H1 (cell line): Measurements from ENCODE around the gene PNPLA3. TPM values are rescaled to one million over a fixed set of nuclear protein-coding genes. Genes with fewer than 3 reads are reported as not detected.

Experiments
- CTCF ChIA-PET: fragments of 300-600 bp; sonication (Branson Sonifier 250); formaldehyde crosslinking; loops from one replicate; lab custom pipeline; 2021; ENCODE audit not compliant: partially characterized antibody; lab: Charles Lee
- POLR2A ChIA-PET: fragments of 300-600 bp; sonication (Branson Sonifier 250); formaldehyde crosslinking; loops from one replicate; lab custom pipeline; 2021; ENCODE audit warnings: inconsistent platforms; ENCODE audit not compliant: partially characterized antibody; lab: Charles Lee
- DNase-seq, 2 experiments: peaks; one replicate each; pipeline versions ENCODE4 v3.0.0 to v3.0.0-alpha.2; 2010 to 2022; ENCODE audit warnings: low spot score in 2 of 2, low read depth in 1 of 2, mixed read lengths in 1 of 2
- FAIRE-seq: peaks from 2 replicates; lab custom pipeline; 2011; peaks lifted over from hg19 to GRCh38; lab: Jason Lieb, UNC
- H2AFZ ChIP-seq: 2 replicates; pipeline ENCODE4 v1.8.1; 2012; ENCODE audit warnings: low read length, inconsistent platforms
- H2AK5ac ChIP-seq: 2 replicates; pipeline ENCODE4 v1.6.1; 2013; ENCODE audit warnings: low read depth, low read length
- H2BK120ac ChIP-seq: replicated peaks from 2 replicates; pipeline ENCODE3; 2013; ENCODE audit warnings: low read depth, low read length, inconsistent platforms
- H2BK12ac ChIP-seq: 2 replicates; pipeline ENCODE4 v1.6.1; 2013; ENCODE audit warnings: low read depth, low read length
- H2BK15ac ChIP-seq: 2 replicates; pipeline ENCODE4 v1.6.1; 2013; ENCODE audit warnings: low read length
- H2BK20ac ChIP-seq: 2 replicates; pipeline ENCODE4 v1.6.1; 2013; ENCODE audit warnings: low read length
- H2BK5ac ChIP-seq: 2 replicates; pipeline ENCODE4 v1.6.1; 2013; ENCODE audit warnings: low read depth, low read length
- H3K14ac ChIP-seq: 2 replicates; pipeline ENCODE4 v1.6.1; 2013; ENCODE audit warnings: inconsistent platforms; ENCODE audit not compliant: insufficient read length
- H3K18ac ChIP-seq: 2 replicates; pipeline ENCODE4 v1.6.1; 2013; ENCODE audit warnings: low read length; ENCODE audit errors: extremely low read depth
- H3K23ac ChIP-seq: 2 replicates; pipeline ENCODE4 v1.6.1; 2013; ENCODE audit warnings: inconsistent platforms; ENCODE audit not compliant: insufficient read length
- H3K23me2 ChIP-seq: 2 replicates; pipeline ENCODE4 v1.6.1; 2013; ENCODE audit warnings: low read depth, low read length
- H3K27ac ChIP-seq: 2 replicates; pipeline ENCODE4 v1.6.1; 2011; ENCODE audit warnings: low read depth, low read length, inconsistent platforms
- H3K27me3 ChIP-seq, 4 experiments: replicated peaks in 1 of 4; 1 replicate in 1 of 4; 2 replicates in 3 of 4; pipeline versions ENCODE4 v1.6.1 to v1.8.1; 2011 to 2013; ENCODE audit warnings: low read length in 3 of 4, mild to moderate bottlenecking in 3 of 4, inconsistent platforms in 2 of 4, mixed read lengths in 2 of 4, moderate library complexity in 1 of 4; ENCODE audit not compliant: control insufficient read depth in 3 of 4, insufficient read depth in 3 of 4; ENCODE audit errors: extremely low read depth in 1 of 4
- H3K36me3 ChIP-seq, 4 experiments: 2 replicates each; pipeline versions ENCODE4 v1.6.1 to v1.8.1; 2011 to 2013; ENCODE audit warnings: mild to moderate bottlenecking in 4 of 4, low read length in 3 of 4, moderate library complexity in 2 of 4, control low read depth in 1 of 4, inconsistent platforms in 1 of 4; ENCODE audit not compliant: insufficient read depth in 4 of 4, control insufficient read depth in 2 of 4
- H3K4ac ChIP-seq: replicated peaks from 2 replicates; pipeline ENCODE3; 2013; ENCODE audit warnings: low read length, low read depth, mixed read lengths, inconsistent platforms; ENCODE audit not compliant: insufficient read length
- H3K4me1 ChIP-seq, 4 experiments: replicated peaks in 1 of 4; 1 replicate in 1 of 4; 2 replicates in 3 of 4; pipeline versions ENCODE4 v1.6.1 to v1.8.1; 2011 to 2013; ENCODE audit warnings: low read length in 3 of 4, inconsistent platforms in 2 of 4, mixed read lengths in 1 of 4; ENCODE audit not compliant: insufficient read depth in 4 of 4, control insufficient read depth in 3 of 4
- H3K4me2 ChIP-seq, 2 experiments: 2 replicates each; pipeline versions ENCODE4 v1.6.1 to v1.8.1; 2011 to 2013; ENCODE audit warnings: low read depth in 2 of 2, low read length in 2 of 2, control low read depth in 1 of 2, inconsistent platforms in 1 of 2, mild to moderate bottlenecking in 1 of 2; ENCODE audit not compliant: insufficient read depth in 1 of 2
- H3K4me3 ChIP-seq, 4 experiments: fragments of 200-600, 300-600 bp in 1 of 4; sonication (generic), shearing (Covaris generic), sonication (Bioruptor Twin) in 1 of 4; 2 replicates each; pipeline versions ENCODE4 v1.5.1 to v1.8.1; 2011 to 2016; ENCODE audit warnings: low read length in 4 of 4, low read depth in 3 of 4, control low read depth in 2 of 4, inconsistent platforms in 2 of 4, mild to moderate bottlenecking in 2 of 4, mixed read lengths in 1 of 4, moderate library complexity in 1 of 4; ENCODE audit not compliant: insufficient read depth in 2 of 4; ENCODE audit errors: extremely low read depth in 1 of 4
- H3K56ac ChIP-seq: replicated peaks from 2 replicates; pipeline ENCODE3; 2013; ENCODE audit warnings: low read depth, mild to moderate bottlenecking, mixed read lengths, low read length, inconsistent platforms; ENCODE audit not compliant: insufficient read length
- H3K79me1 ChIP-seq: 2 replicates; pipeline ENCODE4 v1.6.1; 2013; ENCODE audit warnings: low read depth, low read length, control low read depth
- H3K79me2 ChIP-seq, 2 experiments: 2 replicates each; pipeline versions ENCODE4 v1.6.1 to v1.8.1; 2012 to 2013; ENCODE audit warnings: low read length in 2 of 2, mild to moderate bottlenecking in 2 of 2, inconsistent platforms in 1 of 2; ENCODE audit not compliant: insufficient read depth in 2 of 2, control insufficient read depth in 1 of 2
- H3K9ac ChIP-seq, 4 experiments: replicated peaks in 1 of 4; 1 replicate in 1 of 4; 2 replicates in 3 of 4; pipeline versions ENCODE4 v1.6.1 to v1.8.1; 2011 to 2013; ENCODE audit warnings: low read depth in 3 of 4, low read length in 3 of 4, control low read depth in 2 of 4, mild to moderate bottlenecking in 2 of 4, moderate library complexity in 2 of 4, inconsistent platforms in 1 of 4; ENCODE audit errors: extremely low read depth in 1 of 4
- H3K9me3 ChIP-seq, 2 experiments: 2 replicates each; pipeline versions ENCODE4 v1.6.1 to v1.8.1; 2012 to 2013; ENCODE audit warnings: mild to moderate bottlenecking in 2 of 2, moderate library complexity in 2 of 2, control low read depth in 1 of 2, inconsistent platforms in 1 of 2, low read depth in 1 of 2, low read length in 1 of 2, mixed read lengths in 1 of 2; ENCODE audit not compliant: insufficient read depth in 2 of 2
- H4K20me1 ChIP-seq, 2 experiments: replicated peaks in 1 of 2; 2 replicates each; pipeline versions ENCODE3 to v1.8.1; 2011 to 2013; ENCODE audit warnings: inconsistent platforms in 2 of 2, low read length in 2 of 2, mild to moderate bottlenecking in 1 of 2; ENCODE audit not compliant: insufficient read depth in 2 of 2, control insufficient read depth in 1 of 2
- H4K5ac ChIP-seq: 2 replicates; pipeline ENCODE4 v1.6.1; 2013; ENCODE audit warnings: low read length, low read depth, mixed read lengths, inconsistent platforms; ENCODE audit not compliant: insufficient read length
- H4K8ac ChIP-seq: 2 replicates; pipeline ENCODE4 v1.8.0; 2013; ENCODE audit warnings: mild to moderate bottlenecking, moderate library complexity, low read length, inconsistent platforms; ENCODE audit not compliant: insufficient read depth; ENCODE audit errors: extremely low read depth
- H4K91ac ChIP-seq: replicated peaks from 2 replicates; pipeline ENCODE3; 2013; ENCODE audit warnings: low read length, mixed read lengths, inconsistent platforms; ENCODE audit not compliant: insufficient read length
- CEBPB ChIP-seq: IDR thresholded peaks from 2 replicates; pipeline ENCODE4 v1.6.1; 2012; ENCODE audit warnings: low read depth, low read length
- EZH2 ChIP-seq: fragments of 200-600 bp; sonication (generic); IDR thresholded peaks from 2 replicates; pipeline ENCODE4 v1.7.1; 2012; ENCODE audit warnings: low read depth, mild to moderate bottlenecking, moderate library complexity, low read length, inconsistent platforms; ENCODE audit not compliant: severe bottlenecking
- RXRA ChIP-seq: IDR thresholded peaks from 2 replicates; pipeline ENCODE4 v1.6.1; 2011; ENCODE audit warnings: low read depth, mild to moderate bottlenecking, low read length, moderate library complexity; ENCODE audit not compliant: insufficient read depth
- SIRT6 ChIP-seq: IDR thresholded peaks from one replicate; pipeline ENCODE4 v1.7.1; 2012; ENCODE audit warnings: low read length, inconsistent platforms
- YY1 ChIP-seq: IDR thresholded peaks from 2 replicates; pipeline ENCODE4 v1.6.1; 2011; ENCODE audit warnings: low read depth, mild to moderate bottlenecking, low read length
- WGBS, 2 experiments: shearing (Covaris generic) in 1 of 2; methylation state at CpG; one replicate each; pipeline versions ENCODE4 v1.1.6 to v1.1.7; 2013 to 2015; ENCODE audit warnings: low lambda C conversion rate in 2 of 2, mixed read lengths in 2 of 2, inconsistent platforms in 1 of 2, low coverage in 1 of 2, missing lambda C conversion rate in 1 of 2; ENCODE audit not compliant: insufficient replicate concordance in 2 of 2, insufficient coverage in 1 of 2, insufficient read length in 1 of 2; ENCODE audit errors: extremely low coverage in 1 of 2, missing lambda C conversion rate in 1 of 2; 5-methylcytosine and 5-hydroxymethylcytosine counted together
- polyA plus RNA-seq, 7 experiments: library from polyadenylated mRNA; depleted of rRNA in 3 of 7; stranded (reverse) in 5 of 7; unstranded in 2 of 7; fragments of >200 nt in 5 of 7; fragments of 200-250 nt in 2 of 7; gene quantifications; 1 replicate in 5 of 7; 2 replicates in 1 of 7; 4 replicates in 1 of 7; pipeline versions ENCODE4 v1.2.1 to v1.2.3, GENCODE V29; 2011 to 2013; ENCODE audit warnings: missing spikeins in 2 of 7, mixed read lengths in 2 of 7
- total RNA-seq: library from RNA; stranded (reverse); fragmentation: NEBNext Ultra II Directional; extraction: Animal tissue kit (Norgen Biotek cat#: 25700); gene quantifications from 2 replicates; pipeline ENCODE4 v1.2.1, GENCODE V29; 2021

PNPLA3 gene
- total and polyA plus RNA-seq, 2 of the 8 experiments (the other 6 are each of a cell fraction or from before 2014, with no cell fraction given) = 17.5 to 23.4 TPM

- no peak overlapping the region for H2BK5ac ChIP-seq
- H3K23ac ChIP-seq = no peak overlapping the region
- peaks cover 14 to 46% (median 24%) of the 10 kb centered on the region in 4 experiments for H3K36me3 ChIP-seq
- no peak overlapping the region for H2BK15ac ChIP-seq
- no peak overlapping the region for H2AK5ac ChIP-seq
- H3K27ac ChIP-seq = no peak overlapping the region
- H3K9ac ChIP-seq = no peak overlapping the region; a peak in 2 of 7 replicates
- H3K79me1 ChIP-seq = peaks cover 12% of the 10 kb centered on the region
- no peak overlapping the region for H2BK120ac ChIP-seq
- H3K4me2 ChIP-seq = peak overlapping the region in 1 of 2 experiments; percentile 79; a peak in 2 of 4 replicates
- H4K8ac ChIP-seq = no peak overlapping the region; the same call in 1 of the 2 replicates
- DNase-seq (no peak), FAIRE-seq (no peak)
- ChIA-PET POLR2A (no interaction called here), CTCF (interaction anchor here (1.6 kb wide), 1 partner anchor 19 kb away, joined by 6 read pairs; no protein-coding TSS in a partner anchor)
- no peak overlapping the region for H2BK12ac ChIP-seq
- no peak overlapping the region for H3K14ac ChIP-seq
- WGBS, 2 experiments = 88% methylated on average over 1 of the region's 1 CpG; no CpG with 5 or more reads in 1 of the 2 experiments
- no peaks in the 10 kb centered on the region for H3K9me3 ChIP-seq
- no peaks in the 10 kb centered on the region; a peak in 1 of 7 replicates for H3K27me3 ChIP-seq
- TF ChIP-seq YY1 (no peak), RXRA (no peak), CEBPB (no peak), SIRT6 (no peak), EZH2 (no peak)
- H3K56ac ChIP-seq = no peak overlapping the region
- H2AFZ ChIP-seq = no peak overlapping the region
- H3K79me2 ChIP-seq = peaks cover 0 to 17% of the 10 kb centered on the region in 2 experiments; a peak in 1 of 4 replicates
- no peak overlapping the region for H3K18ac ChIP-seq
- no peak overlapping the region for H4K91ac ChIP-seq
- no peak overlapping the region for H2BK20ac ChIP-seq
- peaks cover 15% of the 10 kb centered on the region; the same call in 1 of the 2 replicates for H3K23me2 ChIP-seq
- H4K20me1 ChIP-seq = peaks cover 3 to 25% of the 10 kb centered on the region in 2 experiments
- peak overlapping the region; percentile 60 for H4K5ac ChIP-seq
- no peak overlapping the region for H3K4ac ChIP-seq
- no peak overlapping the region for H3K4me3 ChIP-seq
- peaks cover 8 to 24% (median 18%) of the 10 kb centered on the region in 4 experiments for H3K4me1 ChIP-seq
These were observed 2.7 kb downstream of the PNPLA3 start for GRCh38 chr22:43926349-43926710.
